HG03060 (cell line): Measurements from ENCODE around the gene BRMS1.

Experiments used
- ATAC-seq: cut with Tn5 transposase; IDR thresholded peaks from one replicate; pipeline ENCODE4 v1.9.1; 2021; ENCODE audit warnings: low read depth, moderate number of reproducible peaks; ENCODE audit not compliant: unreplicated experiment

BRMS1 gene

DNA sequence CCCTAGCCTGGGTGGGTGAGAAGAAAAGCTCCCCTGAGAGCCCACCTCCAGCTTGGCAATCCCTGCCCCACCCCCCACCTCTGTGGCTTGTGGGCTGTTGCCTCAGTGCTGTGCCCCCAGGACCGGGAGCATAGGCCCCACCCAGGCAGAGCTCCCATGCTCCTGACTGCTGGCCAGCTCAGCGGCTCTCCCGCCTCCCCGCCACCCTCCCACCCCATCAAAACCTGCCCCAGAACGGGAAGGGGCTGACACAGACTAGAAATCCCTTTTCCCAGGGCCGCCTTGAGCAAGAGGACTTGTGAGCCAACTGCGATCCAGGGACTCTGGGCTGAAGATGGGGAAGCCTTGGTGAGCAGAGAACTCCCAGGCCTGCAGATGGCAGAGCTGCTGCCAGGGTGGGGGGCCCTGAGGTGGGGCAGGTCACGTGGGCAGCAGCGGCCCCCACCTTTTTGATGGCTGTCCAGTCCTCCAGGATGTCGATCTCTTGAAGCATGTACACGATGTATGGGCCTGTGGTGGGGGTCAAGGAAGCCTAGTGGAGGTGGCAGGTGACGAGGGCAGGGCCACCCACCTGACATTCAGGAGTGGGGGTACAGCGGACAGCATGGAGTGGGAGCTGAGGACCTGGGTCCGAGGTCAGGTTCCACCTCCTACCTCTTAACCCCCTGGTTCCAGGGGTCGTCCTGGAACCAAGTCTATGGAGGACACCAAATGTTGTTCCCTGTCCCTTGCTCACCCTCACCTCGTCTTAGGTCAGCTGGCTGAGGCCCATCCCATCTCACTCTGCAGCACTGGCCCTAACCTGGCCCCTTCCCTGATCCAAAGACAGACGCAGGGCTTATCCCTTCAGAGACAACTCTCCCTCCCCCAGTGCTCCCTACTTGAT, 6.4 kb downstream of the BRMS1 start:
- no peak for ATAC-seq

DNA sequence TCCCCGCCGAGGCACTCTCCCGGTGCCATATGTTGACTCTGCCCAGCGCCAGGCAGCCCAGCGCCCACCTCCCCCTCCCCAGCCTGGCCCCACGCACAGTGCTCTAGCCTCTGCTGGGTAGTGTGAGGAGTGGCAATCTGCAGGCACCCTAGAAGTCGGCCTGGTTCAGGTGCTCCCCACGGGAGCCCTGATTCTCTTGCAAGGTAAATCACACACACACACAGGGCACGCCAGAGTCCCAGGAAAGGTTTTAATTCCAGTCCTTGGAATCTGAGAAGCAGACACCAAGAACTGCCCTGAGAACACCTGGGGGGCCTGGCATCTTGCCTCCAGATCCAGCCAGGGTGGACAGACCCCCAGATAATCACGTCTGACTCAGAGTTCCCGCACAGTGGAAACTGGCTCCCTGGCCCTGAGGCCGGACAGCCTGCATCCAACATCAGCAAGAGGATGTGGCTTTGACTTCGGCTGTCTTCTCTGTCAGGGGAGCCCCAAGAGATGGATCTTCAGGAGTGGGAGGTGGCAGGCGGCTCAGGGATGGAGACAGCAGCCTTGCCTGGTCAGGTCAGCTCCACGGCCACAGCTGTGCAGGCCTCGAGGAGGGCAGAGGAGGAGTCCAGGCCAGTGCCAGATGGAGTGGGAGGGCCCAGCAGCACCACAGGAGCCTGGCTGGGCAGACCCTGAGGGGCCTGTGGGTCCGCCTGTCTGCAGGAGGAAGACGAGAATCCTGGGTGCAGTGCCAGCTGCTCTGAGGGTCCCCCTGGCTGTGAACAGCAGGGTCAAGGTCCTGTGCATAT, 7.6 kb downstream of the BRMS1 start:
- no peak for ATAC-seq

DNA sequence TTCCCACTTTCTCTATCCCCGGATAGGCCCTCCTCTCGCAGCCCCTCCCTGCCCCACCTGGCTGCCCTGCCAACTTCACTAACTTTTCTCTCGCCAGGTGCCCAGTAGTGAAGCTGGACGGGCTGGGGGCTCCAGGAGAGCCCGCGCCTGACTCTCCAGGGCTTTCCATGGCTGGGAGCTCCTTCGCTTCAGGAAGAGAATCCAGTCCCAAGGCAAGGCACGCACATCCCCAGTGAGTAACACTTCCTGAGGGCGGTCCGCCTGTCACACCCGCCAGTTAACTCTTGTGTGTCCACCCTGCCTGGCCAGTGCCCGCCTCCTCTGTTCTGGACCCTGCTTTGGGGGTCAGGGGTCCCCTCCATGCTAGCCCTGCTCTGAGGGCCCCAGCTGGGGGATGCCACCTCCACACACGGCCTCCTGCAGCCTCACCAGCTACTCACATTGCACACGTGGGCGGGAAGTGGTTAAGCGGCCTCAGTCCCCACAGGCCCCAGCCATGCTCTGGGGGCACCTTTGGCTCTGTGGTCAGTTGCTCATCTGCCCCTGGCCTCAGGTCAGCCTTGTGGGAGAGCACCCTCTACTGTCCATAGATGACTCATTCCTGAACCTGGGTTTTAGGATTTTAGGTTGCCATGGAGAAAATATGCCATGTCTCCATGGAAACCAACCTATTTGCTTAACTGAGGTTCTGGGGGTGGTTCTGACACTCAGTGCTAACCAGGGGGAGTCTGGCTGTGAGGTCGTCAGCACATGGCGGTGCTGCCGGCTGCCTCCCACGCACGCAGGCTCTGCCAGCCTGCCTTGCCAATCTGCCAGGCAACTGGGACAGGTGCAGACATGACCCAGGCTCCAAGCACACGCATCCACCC, 8.4 kb downstream of the BRMS1 start, which contains the start of gene RIN1:
RIN1 (minus strand) TSS at position 201 of the 869 bp plus-strand sequence; CDS start at position 169, 32 bp downstream.
- peak; percentile 70 for ATAC-seq

DNA sequence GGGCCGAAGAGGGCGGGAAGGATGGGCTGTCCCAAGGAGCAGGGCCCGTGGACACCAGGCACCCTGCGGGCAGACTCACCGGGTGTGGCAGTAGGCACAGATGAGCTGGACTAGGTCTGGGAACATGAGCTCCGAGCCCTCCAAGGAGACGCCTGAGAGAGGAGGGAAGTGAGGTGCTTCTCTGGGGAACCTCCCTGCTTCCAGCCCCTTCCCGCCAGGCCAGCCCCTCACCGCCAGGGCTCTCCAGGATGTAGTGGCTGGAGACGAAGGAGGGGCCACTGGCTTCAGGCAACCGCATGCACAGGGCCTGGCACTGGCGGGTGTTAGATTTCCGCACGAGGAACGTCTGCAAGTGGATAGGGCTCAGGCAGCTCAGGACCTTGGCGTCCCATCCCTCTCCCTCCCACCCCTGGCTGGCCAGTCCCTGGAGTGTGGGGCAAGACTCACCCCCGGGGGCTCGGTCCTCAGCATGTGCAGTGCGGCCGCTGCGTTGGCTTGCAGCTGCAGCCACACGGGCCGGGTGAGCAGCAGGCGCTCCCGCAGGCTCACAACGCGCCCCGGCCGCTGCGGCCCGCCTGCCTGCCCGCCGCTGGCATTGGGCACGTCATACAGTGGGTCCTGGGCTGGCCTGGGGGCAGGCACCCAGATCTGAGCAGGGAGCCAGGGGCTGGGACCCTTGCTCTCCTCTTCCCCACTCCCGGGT, 9.2 kb downstream of the BRMS1 start:
- no peak for ATAC-seq

DNA sequence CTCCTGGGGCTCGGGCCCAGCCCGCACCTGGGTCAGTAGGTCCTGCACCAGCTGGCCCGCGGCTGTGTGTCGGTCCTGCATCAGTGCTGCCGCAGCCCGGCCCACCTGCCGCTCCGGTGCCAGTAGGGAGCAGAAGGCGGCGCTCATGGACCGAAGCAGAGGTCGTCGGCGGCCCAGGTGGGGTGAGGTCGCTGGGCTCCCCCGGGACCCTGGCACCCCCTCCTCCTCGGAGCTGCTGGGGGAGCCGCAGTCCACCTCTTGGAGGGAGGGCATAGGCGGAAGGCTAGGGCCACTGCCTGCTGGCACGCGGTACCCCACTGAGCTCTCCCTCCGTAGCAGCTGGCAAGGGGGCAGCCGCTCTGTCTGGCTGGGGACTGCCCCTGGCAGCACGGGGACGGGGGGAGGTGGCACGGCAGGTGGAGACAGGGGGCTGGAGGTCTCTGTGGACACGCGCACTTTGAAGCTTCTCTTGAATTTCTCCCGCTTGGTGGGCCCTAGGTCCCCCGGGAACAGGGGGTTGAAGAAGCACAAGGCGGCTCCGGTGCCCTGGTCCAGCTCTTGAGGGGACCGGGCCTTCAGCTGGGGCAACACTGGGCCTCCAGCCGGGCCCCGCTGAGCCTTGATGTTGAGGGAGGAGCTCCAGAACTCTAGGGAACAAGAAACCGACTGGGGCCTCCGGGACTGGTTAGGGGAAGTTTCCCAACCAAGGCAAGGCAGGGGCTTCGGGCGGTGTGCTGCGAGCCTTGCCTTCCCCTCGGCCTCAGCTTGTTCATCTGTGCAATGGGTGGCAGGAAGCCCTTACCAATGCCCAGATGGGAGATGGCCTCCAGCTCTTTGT, 10.1 kb downstream of the BRMS1 start:
- no peak for ATAC-seq

DNA sequence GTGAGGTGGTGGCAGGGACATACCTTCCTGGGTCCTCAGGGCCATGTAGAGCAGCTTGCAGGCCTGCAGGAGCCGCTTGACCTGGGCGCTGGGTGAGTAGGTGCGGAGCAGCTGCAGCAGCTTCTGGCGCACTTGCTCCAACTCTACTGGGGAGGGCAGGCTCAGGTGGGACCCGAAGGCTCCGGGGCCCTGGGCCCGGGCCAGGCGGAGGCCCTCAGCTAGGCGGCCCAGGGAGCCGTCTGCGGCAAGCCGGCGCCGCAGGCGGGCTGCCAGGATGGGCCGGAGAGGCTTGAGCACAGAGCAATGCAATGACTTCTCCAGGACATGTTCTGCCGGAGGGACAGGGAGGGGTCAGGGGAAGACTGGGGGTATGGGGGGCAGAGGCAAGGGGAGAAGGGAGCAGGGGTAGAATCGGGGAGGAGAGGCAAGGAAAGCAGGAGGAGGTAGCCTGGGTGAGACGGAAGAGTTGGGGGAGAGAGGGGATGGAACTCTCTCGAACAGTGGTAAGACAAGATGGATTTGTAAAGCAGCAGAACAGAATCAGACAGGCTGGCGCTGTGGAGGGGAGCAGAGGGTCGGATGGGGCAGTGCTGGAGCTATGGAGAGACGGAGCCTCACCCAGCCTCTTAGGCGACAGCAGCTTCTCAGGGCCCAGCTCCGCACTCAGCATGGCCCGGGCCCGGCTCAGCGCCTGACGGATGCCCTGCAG, 10.9 kb downstream of the BRMS1 start:
- no peak for ATAC-seq

DNA sequence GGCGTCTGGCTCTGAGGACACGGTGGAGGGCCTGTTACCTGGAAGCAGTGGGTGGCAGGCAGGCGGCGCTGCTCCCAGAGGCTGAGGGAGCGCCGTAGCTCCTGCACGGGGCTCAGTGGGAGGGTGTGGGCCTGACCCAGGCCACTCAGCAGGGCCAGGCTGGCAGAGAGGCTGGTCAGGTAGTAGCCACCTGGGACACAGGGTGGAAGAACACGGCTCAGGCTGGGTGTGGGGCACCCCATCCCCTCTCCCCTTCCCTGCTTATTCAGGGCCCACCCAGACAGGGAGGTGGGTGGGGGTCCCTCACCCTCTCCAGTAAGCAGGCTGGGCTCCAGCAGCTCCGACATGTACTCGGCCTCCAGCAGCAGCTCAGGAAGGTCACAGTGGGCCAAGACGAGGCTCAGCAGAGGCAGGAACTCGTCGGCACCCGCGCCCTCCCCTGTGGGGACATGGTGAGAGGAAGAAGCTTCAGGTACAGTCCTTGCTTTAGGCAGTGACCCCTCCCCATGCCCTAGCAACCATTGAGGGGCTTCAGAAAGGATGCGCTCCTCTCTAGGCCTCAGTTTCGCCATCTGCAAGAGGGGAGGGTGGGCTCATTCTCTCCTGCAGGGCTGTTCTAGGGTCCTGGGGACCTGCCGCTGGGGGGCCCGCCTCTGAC, 11.6 kb downstream of the BRMS1 start:
- ATAC-seq: no peak

DNA sequence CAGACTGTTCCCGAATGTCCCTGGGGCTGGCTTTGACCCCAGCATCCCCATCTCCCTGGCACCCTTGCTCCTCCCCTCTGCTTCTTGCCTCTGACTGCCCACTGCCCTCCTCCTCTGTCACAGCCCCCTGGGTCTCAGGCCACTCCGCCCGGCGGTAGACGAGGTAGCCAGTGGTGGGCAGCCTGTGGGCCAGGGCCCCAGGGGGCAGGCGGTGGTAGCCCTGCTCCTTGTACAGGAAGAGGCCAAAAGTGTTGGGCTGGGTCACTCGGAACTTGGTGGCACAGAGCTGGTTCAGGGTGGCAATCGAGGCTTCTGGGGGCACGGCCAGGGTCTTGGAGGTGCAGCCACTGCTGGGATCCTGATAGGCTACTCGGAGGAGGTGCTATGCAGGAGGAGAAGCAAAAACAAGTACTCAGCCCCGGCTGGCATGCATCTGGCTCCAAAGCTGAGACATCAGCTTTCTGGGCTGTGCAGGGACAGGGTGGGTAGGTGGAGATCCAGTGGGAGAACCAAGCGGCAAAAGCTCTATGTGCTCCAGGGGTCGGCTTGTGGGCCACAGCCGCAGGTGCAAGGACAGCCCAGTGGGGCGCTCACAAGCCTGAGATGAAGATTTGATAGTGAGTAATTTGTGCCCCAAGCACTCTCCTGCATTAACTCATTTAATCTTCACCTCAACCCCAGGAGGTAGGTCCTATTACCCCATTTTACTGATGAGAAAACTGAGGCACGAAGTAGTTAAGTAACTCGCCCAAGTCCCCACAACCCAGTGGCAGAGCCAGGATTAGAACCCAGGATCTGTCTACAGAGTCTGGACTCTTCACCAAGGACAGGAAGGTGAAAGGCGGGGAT, 12.3 kb downstream of the BRMS1 start:
- no peak for ATAC-seq

DNA sequence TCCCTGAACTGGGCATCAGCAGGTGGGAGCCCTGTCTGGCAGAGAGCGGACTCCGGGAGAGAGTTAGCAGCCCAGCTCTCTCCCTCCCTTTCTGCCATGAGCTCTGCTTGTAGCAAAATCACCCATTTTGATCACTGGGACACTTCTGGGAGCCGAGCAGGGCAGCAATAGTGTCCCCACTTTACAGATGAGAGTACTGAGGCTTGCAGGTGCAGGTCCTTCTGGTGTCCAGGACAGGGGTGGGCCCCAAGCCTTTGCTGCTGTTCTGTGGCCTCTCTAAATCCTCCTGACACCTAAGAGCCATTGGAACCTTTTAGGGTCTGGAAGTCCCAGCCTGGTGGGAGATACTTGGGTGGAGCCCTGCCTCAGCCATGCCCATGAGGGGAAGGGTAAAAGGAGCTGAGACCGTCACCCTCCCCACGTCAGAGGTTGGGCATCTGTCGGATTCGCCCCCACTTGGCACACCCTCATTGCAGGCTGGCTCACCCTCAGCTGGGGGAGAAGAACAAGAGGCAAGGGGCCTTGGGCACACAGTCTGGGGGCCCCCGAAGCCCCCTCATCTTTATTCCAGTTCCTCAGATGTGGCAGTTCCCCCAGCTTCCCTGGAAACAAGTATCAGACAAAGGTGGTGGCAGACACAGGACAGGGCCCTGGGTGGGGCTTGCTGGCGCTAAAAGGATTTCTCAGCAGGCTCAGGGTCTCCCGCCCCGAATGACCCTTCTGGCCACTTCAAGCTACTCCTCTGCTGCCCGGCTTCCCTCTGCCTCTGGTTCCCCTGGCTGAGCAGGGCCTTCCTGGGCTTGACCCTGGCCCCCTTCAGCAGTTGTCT, 13.1 kb downstream of the BRMS1 start:
- ATAC-seq: no peak

DNA sequence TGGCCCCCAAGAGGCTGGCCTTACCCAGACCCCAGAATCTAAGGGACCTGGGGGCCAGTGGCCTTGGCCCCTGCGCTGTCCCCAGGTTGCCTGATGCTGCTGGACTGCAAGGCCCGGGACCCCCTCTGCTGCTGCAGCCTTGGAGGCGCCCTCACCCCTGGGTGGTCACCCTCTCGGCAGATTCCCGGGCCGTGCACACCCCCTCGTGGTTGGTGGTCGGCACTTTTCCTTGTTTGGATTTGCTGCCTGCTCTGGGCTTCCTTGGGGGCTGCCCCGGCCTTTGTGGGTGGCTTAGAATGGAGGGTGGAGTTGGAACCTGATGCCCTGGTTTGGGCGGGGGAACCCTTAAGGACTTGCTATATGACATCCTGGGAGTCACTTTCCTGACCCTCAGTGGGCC, 14.0 kb downstream of the BRMS1 start:
- no peak for ATAC-seq

DNA sequence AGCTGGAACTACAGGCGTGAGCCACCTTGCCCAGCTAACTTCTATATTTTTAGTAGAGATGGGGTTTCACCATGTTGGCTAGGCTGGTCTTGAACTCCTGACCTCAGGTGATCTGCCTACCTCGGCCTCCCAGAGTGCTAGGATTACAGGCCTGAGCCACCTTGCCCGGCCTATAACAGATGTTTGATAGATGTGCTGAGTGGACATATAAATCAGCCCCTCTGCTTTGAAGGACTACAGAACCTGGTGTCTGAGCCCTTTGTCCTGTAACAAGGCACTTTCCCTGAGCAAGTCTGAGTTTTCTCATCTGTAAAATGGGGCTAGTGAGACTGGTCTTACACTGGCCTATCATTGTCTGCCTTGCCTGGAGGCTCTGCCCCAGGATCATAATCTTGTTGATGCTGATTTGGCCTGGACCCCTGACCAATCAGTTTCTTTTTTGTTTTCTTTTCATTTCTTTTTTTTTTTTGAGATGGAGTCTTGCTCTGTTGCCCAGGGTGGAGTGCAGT, 15.7 kb downstream of the BRMS1 start:
- ATAC-seq: no peak

DNA sequence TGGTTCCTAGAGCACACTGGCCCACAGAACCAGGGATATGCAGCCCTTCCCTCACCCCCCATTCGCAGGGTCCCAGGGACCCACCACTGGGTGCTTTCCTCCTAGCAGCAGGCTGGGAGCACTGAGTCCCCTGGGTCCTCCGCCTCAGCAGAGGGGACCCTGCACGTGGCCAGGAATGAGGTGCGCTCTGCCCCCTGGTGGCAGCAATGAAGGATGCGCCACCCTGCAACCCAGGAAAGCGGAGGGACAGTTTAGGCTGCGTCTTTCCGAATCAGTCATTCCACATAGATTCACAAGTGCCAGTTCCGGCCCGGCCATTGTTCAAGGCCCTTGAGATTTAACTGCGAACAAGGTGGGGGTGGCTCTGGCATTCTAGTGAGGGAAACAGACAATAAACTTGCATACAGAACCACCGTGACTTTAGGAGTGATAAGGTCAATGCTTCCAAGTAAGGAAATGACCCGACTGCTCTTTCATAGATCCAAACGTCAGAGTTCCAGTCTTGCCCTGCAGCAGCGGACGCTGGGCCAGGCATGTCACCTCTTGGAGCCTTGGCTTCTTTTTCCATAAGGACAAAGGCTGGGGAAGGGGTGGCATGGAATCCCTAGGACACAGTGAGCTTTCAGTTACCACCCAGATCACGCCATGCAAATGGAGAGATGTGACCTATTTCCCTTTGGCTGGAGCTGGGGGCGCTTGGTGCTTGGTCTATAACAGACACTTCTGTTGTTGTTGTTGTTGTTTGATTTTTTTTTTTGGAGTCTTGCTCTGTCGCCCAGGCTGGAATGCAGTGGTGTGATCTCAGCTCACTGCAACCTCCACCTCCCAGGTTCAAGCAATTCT, 16.4 kb downstream of the BRMS1 start:
- ATAC-seq: no peak

DNA sequence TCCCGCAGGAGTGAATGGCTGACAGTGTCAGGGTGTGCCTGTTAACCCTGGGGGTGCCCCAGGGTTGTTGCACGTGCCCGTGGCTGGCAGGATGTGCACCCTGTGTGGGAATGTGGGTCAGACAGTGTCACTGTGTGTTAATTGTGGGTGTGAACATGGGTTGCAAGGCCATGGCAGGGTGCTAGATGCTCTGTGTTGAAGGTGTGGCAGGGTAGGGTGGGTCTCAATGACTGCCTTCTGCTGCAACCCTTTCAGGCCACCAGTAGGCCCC, 16.9 kb downstream of the BRMS1 start:
- no peak for ATAC-seq

DNA sequence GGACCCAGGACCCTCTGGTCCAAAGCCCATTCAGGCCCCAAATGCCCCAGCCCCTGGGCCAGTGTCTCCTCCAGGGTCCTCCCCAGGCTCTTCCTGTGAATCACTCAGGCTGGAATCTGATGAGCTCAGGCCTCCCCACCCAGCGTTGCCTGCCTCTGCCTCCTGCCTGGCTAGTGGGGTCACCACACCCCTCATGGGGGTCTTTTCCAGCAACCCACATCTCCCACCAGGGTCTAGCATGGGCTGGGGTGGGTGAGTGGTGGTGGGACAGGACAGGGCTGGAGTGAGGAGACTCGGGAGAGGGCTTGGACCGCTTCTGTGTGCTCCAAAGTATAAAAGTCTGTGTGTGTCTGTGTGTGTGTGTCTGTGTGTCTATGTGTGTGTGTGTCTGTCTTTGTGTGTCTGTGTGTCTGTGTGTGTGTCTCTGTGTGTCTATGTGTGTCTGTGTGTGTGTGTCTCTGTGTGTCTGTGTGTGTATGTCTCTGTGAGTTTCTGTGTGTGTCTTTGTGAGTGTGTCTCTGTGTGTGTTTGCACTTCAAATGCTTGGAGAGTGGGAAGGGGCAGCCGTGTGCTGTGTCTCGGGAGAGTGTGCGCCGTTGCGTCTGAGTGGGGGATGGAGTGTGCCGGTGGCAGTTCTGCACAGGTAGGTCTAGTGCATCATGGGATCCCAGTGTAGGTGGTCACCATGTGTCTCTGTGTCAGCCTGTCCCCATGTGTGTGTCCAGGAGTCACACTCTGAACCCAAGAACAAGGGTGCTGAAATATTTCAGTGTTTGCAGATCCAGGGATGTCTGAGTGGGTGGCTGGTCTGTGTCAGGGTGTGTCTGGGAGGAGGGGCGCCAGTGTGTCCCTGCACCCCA, 17.5 kb downstream of the BRMS1 start:
- no peak for ATAC-seq
